B cell (primary cell): Measurements from ENCODE around the gene PRKN. TPM values are rescaled to one million over a fixed set of nuclear protein-coding genes. Genes with fewer than 3 reads are reported as not detected.

Experiments
- ATAC-seq: fragments of 200-7000 bp; cut with Tn5 transposase; one replicate; pipeline ENCODE4 v1.10.0; 2021; ENCODE audit warnings: low read depth, mild to moderate bottlenecking, moderate number of reproducible peaks, moderate library complexity
- CTCF ChIA-PET: fragments of 350-600 bp; sonication (Branson Sonifier 250); formaldehyde crosslinking; loops from one replicate; lab custom pipeline; 2021; ENCODE audit warnings: antibody characterized with exemption, inconsistent platforms; lab: Charles Lee
- POLR2A ChIA-PET: fragments of 350-600 bp; sonication (Branson Sonifier 250); formaldehyde crosslinking; loops from one replicate; lab custom pipeline; 2021; ENCODE audit warnings: antibody characterized with exemption; lab: Charles Lee
- DNase-seq: peaks from one replicate; pipeline ENCODE4 v3.0.0; 2013
- H2AFZ ChIP-seq: 2 replicates; pipeline ENCODE4 v1.6.1; 2012; ENCODE audit warnings: mild to moderate bottlenecking, low read depth, low read length; ENCODE audit not compliant: insufficient read depth, poor library complexity, severe bottlenecking
- H3K27ac ChIP-seq, 2 donors: 1 replicate in 1 of 2; 2 replicates in 1 of 2; pipeline ENCODE4 v1.5.1; 2012 to 2013; ENCODE audit warnings: low read length in 2 of 2, mild to moderate bottlenecking in 2 of 2, moderate library complexity in 1 of 2
- H3K27me3 ChIP-seq, 4 experiments: fragments of 200-600 bp in 1 of 4; sonication (generic) in 1 of 4; replicated peaks in 1 of 4; 1 replicate in 2 of 4; 2 replicates in 2 of 4; pipeline versions ENCODE4 v1.6.1 to v1.7.0; 2013 to 2016; ENCODE audit warnings: low read length in 3 of 4, mild to moderate bottlenecking in 2 of 4, mixed read lengths in 1 of 4, moderate library complexity in 1 of 4; ENCODE audit not compliant: insufficient read depth in 4 of 4, control insufficient read depth in 3 of 4; ENCODE audit errors: control extremely low read depth in 1 of 4
- H3K36me3 ChIP-seq, 2 experiments: replicated peaks in 1 of 2; 1 replicate in 1 of 2; 2 replicates in 1 of 2; pipeline versions ENCODE4 v1.6.1 to v1.7.1; 2013; ENCODE audit warnings: low read length in 1 of 2; ENCODE audit not compliant: insufficient read depth in 2 of 2, control insufficient read depth in 1 of 2; ENCODE audit errors: control extremely low read depth in 1 of 2, extremely low read depth in 1 of 2
- H3K4me1 ChIP-seq, 2 donors: fragments of 200-600 bp in 1 of 2; sonication (generic) in 1 of 2; 1 replicate in 1 of 2; 2 replicates in 1 of 2; pipeline versions ENCODE4 v1.5.1 to v1.6.1; 2013 to 2017; ENCODE audit warnings: low read length in 2 of 2; ENCODE audit not compliant: control insufficient read depth in 2 of 2, insufficient read depth in 2 of 2
- H3K4me2 ChIP-seq: replicated peaks from 2 replicates; pipeline ENCODE3; 2012; ENCODE audit warnings: mild to moderate bottlenecking, low read depth, low read length; ENCODE audit not compliant: poor library complexity, severe bottlenecking
- H3K4me3 ChIP-seq, 5 experiments: fragments of 200-600 bp in 1 of 5; sonication (generic) in 1 of 5; 1 replicate in 3 of 5; 2 replicates in 2 of 5; pipeline versions ENCODE4 v1.5.1 to v1.7.0; 2011 to 2016; ENCODE audit warnings: low read length in 4 of 5, mild to moderate bottlenecking in 4 of 5, low read depth in 2 of 5, control low read depth in 1 of 5, moderate library complexity in 1 of 5; ENCODE audit not compliant: insufficient read depth in 1 of 5; ENCODE audit errors: control extremely low read depth in 1 of 5, extremely low read depth in 1 of 5
- H3K79me2 ChIP-seq: fragments of 200-600 bp; sonication (generic); one replicate; pipeline ENCODE4 v1.6.0; 2016; ENCODE audit warnings: low read length; ENCODE audit not compliant: control insufficient read depth, insufficient read depth
- H3K9ac ChIP-seq: fragments of 200-600 bp; sonication (generic); 2 replicates; pipeline ENCODE4 v1.6.1; 2017; ENCODE audit warnings: mild to moderate bottlenecking, low read length, moderate library complexity
- H3K9me3 ChIP-seq, 3 donors: one replicate each; pipeline versions ENCODE4 v1.6.1 to v1.7.1; 2013; ENCODE audit warnings: low read length in 2 of 3; ENCODE audit not compliant: control insufficient read depth in 2 of 3, insufficient read depth in 1 of 3; ENCODE audit errors: control extremely low read depth in 1 of 3
- H4K20me1 ChIP-seq: 2 replicates; pipeline ENCODE4 v1.6.0; 2012; ENCODE audit warnings: mild to moderate bottlenecking, low read length; ENCODE audit not compliant: insufficient read depth, control insufficient read depth, poor library complexity, severe bottlenecking
- H3K27ac Mint-ChIP-seq: one replicate; pipeline ENCODE4 v1.8.0; 2021; ENCODE audit warnings: mixed read lengths
- H3K27me3 Mint-ChIP-seq: one replicate; pipeline ENCODE4 v1.8.0; 2021; ENCODE audit warnings: mixed read lengths
- H3K4me1 Mint-ChIP-seq: one replicate; pipeline ENCODE4 v1.8.0; 2021; ENCODE audit warnings: mixed read lengths
- H3K4me3 Mint-ChIP-seq: one replicate; pipeline ENCODE4 v1.8.0; 2021; ENCODE audit warnings: mixed read lengths
- H3K9me3 Mint-ChIP-seq: one replicate; pipeline ENCODE4 v1.8.0; 2022; ENCODE audit warnings: mixed read lengths; ENCODE audit not compliant: insufficient read depth
- EZH2 ChIP-seq: IDR thresholded peaks from 2 replicates; pipeline ENCODE4 v1.6.1; 2012; ENCODE audit warnings: borderline replicate concordance, low read depth, mild to moderate bottlenecking, moderate library complexity, low read length; ENCODE audit not compliant: insufficient read depth, poor library complexity, severe bottlenecking
- WGBS: methylation state at CpG from one replicate; pipeline ENCODE4 v1.1.5; 2013; ENCODE audit warnings: missing lambda C conversion rate; ENCODE audit not compliant: insufficient coverage; 5-methylcytosine and 5-hydroxymethylcytosine counted together
- intact Hi-C: fragments of 100-400 bp; cut with micrococcal nuclease; formaldehyde crosslinking; loops from one replicate; pipeline ENCODE4 v1.10.0; 2022
- polyA plus RNA-seq: library from polyadenylated mRNA; depleted of rRNA; stranded (reverse); fragments of >200 nt; gene quantifications from 2 replicates; pipeline ENCODE4 v1.2.3, GENCODE V29; 2012
- total RNA-seq, 2 donors: library from RNA; stranded (reverse); fragments of 120-200 nt in 1 of 2; gene quantifications; 1 replicate in 1 of 2; 2 replicates in 1 of 2; pipeline versions ENCODE4 v1.2.3 to v1.2.4, GENCODE V29; 2013 to 2022
- TF ChIP-seq, protein P1 (sequence below): fragments of 200-600 bp; IDR thresholded peaks from one replicate; pipeline ENCODE4 v1.8.0; 2022; ENCODE audit warnings: antibody characterized with exemption, mild to moderate bottlenecking

PRKN gene
- total and polyA plus RNA-seq, 2 donors (not counting 1 experiment from before 2014, with no cell fraction given): 1.6 to 6.2 TPM

- POLR2A ChIA-PET: no interaction called here
- H3K9ac ChIP-seq: no peak overlapping the region
- no peaks in the 10 kb centered on the region for H3K79me2 ChIP-seq
- H2AFZ ChIP-seq: no peak overlapping the region
- no peaks in the 10 kb centered on the region for H3K36me3 ChIP-seq
- H3K4me1 ChIP-seq: no peaks in the 10 kb centered on the region
- H3K27ac ChIP-seq: no peak overlapping the region
- Mint-ChIP-seq H3K4me3 (no peak overlapping the region), H3K9me3 (no peaks in the 10 kb centered on the region), H3K4me1 (no peaks in the 10 kb centered on the region), H3K27ac (no peak overlapping the region), H3K27me3 (no peaks in the 10 kb centered on the region)
- no peak overlapping the region for H3K4me2 ChIP-seq
- H3K27me3 ChIP-seq: no peaks in the 10 kb centered on the region
- H4K20me1 ChIP-seq: no peaks in the 10 kb centered on the region
- H3K4me3 ChIP-seq: no peak overlapping the region
- no peaks in the 10 kb centered on the region for H3K9me3 ChIP-seq
- no peak for TF ChIP-seq EZH2
- WGBS: 100% methylated on average over 2 of the region's 4 CpGs
- ATAC-seq: no peak
- DNase-seq: no peak
- CTCF ChIA-PET: no interaction called here
- intact Hi-C loops: no loop called here
These were observed 55.9 kb downstream of the PRKN start for GRCh38 chr6:162671580-162672165.

DNA sequence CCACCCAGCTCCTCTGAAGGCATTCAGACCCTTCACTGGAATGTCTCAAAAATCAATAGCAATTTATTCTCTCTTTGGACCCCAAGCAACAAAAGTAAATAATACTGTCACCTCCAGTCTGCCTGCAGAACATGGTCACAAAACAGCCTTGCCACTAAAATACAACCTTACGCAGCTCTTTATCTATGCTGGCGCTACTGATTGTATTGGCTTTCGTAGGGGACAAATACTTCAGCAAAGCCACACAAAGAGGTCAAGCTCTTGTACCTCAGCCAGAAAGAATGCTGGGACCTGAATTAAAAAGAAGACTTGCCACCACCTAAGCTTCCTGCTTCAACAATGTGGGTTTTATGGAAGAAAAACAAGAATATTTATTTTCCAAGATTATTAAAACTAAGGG lies 57.2 kb downstream of the PRKN start:
- H3K9me3 ChIP-seq: no peaks in the 10 kb centered on the region
- no peak overlapping the region for H3K9ac ChIP-seq
- no peak overlapping the region for H3K4me3 ChIP-seq
- ChIA-PET POLR2A (no interaction called here), CTCF (no interaction called here)
- ATAC-seq (no peak), DNase-seq (no peak)
- H2AFZ ChIP-seq: no peak overlapping the region
- no peak overlapping the region for H3K4me2 ChIP-seq
- Mint-ChIP-seq H3K27ac (no peak overlapping the region), H3K9me3 (peaks cover 4% of the 10 kb centered on the region), H3K27me3 (no peaks in the 10 kb centered on the region), H3K4me1 (no peaks in the 10 kb centered on the region), H3K4me3 (no peak overlapping the region)
- H3K27me3 ChIP-seq: no peaks in the 10 kb centered on the region
- no peak for TF ChIP-seq EZH2
- TF ChIP-seq, protein P1, sequence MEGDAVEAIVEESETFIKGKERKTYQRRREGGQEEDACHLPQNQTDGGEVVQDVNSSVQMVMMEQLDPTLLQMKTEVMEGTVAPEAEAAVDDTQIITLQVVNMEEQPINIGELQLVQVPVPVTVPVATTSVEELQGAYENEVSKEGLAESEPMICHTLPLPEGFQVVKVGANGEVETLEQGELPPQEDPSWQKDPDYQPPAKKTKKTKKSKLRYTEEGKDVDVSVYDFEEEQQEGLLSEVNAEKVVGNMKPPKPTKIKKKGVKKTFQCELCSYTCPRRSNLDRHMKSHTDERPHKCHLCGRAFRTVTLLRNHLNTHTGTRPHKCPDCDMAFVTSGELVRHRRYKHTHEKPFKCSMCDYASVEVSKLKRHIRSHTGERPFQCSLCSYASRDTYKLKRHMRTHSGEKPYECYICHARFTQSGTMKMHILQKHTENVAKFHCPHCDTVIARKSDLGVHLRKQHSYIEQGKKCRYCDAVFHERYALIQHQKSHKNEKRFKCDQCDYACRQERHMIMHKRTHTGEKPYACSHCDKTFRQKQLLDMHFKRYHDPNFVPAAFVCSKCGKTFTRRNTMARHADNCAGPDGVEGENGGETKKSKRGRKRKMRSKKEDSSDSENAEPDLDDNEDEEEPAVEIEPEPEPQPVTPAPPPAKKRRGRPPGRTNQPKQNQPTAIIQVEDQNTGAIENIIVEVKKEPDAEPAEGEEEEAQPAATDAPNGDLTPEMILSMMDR: no peak
- no peaks in the 10 kb centered on the region for H3K4me1 ChIP-seq
- H3K27ac ChIP-seq: no peak overlapping the region
- H4K20me1 ChIP-seq: no peaks in the 10 kb centered on the region
- no peaks in the 10 kb centered on the region for H3K36me3 ChIP-seq
- H3K79me2 ChIP-seq: no peaks in the 10 kb centered on the region
- WGBS: 97% methylated on average over 3 of the region's 3 CpGs
- intact Hi-C loops: no loop called here
